Stimulated activated naive CD4-positive, alpha-beta T cell (primary cell): ENCODE results near the gene NIPSNAP2.
"Not testable (repeated sequence)": the region's sequence is repeated elsewhere in the genome, so short reads cannot be mapped to it uniquely, and the experiment has no call there.

Experiments
- DNase-seq, 6 experiments: peaks; one replicate each; lab custom pipeline; 2025; lab: John Stamatoyannopoulos, UW

NIPSNAP2 gene

GRCh38 chr7:55975988-55976633 is 11.7 kb downstream of the NIPSNAP2 start:
- no peak for DNase-seq

GRCh38 chr7:55977831-55978230 is 13.4 kb downstream of the NIPSNAP2 start:
- no peak for DNase-seq

DNA sequence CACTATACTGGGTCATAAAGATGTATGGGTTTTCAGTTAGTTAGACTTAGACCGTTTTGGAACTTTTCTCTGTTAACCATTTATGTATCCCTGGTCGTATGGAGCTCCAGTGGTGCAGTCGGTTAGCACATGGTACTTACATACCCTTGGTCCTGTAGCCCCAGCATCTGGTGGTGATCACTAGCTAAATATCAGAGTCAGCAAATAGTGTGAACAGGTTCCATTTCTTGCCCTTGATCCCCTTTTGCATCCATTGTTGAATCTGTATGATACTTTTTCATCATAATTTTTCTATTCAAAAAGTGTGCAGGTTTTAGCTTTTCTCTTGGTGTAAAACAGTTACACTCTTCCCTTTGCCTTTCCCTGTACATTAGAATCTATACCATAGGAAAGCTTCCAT is 15.9 kb downstream of the NIPSNAP2 start:
- DNase-seq, result no peak

DNA sequence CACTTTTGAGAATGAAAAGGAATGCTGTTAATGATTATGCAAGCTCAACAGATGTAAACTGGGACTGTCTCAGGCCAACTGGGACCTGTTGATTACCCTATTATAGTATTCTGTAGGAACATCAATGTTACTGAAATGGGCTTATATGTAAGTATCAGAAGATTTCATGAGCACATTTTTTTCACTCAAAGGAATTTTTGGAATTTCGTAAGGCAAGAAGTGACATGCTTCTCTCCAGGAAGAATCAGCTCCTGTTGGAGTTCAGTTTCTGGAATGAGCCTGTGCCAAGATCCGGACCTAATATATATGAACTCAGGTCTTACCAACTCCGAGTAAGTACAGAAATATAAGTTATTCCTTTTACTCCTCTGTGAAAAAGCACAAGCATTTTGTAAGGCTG is 19.2 kb downstream of the NIPSNAP2 start:
- DNase-seq, result no peak

DNA sequence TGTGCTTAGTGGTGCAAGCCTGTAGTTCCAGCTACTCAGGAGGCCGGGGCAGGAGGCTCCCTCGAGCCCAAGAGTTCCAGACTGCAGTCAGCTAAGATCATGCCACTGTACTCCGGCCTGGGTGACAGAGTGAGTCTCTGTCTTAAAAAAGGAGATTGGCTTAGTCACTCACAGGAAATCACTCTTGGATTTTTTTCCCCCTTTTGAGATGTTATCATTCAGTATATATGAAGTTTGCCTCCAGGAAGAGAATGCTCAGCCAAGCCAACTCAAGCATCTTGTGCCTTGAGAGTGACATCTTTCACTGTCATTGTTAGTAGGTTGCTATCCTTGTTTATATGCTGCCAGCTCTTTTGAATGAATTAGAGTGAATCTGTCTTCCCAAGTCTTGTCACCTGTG is 28.0 kb downstream of the NIPSNAP2 start:
- DNase-seq, result no peak

GRCh38 chr7:55996856-55997500 is 32.6 kb downstream of the NIPSNAP2 start:
- no peak for DNase-seq

DNA sequence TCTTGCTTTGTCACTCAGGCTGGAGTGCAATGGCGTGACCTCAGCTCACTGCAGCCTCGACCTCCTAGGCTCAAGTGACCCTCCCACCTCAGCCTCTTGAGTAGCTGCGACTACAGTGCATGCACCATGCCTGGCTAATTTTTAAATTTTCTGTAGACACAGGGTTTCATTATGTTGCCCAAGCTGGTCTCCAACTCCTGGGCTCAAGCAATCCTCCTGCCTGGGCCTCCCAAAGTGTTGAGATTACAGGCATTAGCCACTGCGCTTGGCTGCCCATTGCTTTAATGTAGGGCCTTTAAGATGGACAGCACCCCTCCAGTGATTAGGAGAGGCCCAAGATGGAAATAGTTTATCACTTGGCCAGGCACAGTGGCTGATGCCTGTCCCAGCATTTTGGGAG is 39.4 kb downstream of the NIPSNAP2 start:
- DNase-seq, result no peak

- no peak for DNase-seq
These were observed 42.8 kb downstream of the NIPSNAP2 start for GRCh38 chr7:56007167-56007652.

- DNase-seq, result no peak
These were observed 43.5 kb downstream of the NIPSNAP2 start for GRCh38 chr7:56007891-56008290.

DNA sequence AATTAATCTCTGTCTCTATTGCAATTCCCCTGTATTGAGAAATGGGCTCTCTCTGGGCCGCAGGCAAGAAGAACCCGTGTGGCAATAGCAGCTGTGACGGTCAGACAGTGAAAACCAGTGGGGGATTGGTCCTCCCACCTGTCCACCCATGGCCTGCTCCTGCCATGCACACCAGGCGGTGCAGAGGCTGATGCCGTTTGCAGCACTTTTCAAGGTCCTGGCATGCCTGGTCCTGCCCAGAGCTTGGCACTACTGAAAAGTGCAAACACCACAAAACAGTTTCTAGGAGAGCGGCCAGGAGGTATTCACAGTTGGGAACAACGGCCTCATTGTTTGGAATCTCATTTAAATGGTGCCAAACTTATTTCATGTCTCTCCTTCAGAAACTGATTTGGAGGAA is 45.3 kb downstream of the NIPSNAP2 start:
- DNase-seq, result no peak

DNA sequence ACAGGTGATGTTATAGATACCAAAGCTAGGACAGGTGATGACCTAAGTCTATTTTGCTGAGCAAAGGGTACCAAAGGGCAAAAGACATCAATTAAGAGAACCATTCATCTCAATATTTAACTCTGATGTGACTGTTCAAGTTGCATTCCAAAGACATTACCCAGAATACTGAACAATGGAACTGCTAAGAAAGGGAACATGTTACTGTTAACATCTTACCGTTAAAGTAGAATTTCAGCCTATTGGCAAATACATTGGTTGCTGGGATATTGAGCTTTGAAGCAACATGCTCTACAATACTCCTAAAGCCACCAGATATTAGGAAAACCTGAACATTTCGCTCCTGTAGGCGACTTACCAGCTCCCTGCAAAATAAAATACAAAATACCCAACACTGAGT is 52.6 kb downstream of the NIPSNAP2 start:
- not testable (repeated sequence) for DNase-seq

GRCh38 chr7:56019501-56019900 is 55.1 kb downstream of the NIPSNAP2 start:
- no peak for DNase-seq

- no peak for DNase-seq
These were observed 59.1 kb downstream of the NIPSNAP2 start for GRCh38 chr7:56023500-56023899.

DNA sequence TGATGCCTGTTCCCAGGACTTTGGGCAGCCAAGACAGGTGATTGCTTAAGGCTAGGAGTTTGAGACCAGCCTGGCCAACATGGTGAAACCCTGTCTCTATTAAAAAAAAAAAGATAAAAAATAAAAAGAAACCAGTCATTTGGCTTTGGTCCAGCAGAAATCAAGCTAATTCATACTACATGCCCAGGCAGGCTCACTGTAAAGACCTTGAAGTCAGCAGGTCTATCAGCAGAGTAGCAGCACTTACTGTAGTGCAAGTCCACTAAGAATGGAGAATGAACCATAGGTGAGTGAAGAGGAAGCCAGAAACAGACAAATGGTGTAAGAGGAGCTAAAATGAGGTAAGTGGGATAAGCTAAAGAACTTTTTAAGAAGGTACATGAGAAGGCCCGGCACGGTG is 62.2 kb downstream of the NIPSNAP2 start:
- no peak for DNase-seq

DNA sequence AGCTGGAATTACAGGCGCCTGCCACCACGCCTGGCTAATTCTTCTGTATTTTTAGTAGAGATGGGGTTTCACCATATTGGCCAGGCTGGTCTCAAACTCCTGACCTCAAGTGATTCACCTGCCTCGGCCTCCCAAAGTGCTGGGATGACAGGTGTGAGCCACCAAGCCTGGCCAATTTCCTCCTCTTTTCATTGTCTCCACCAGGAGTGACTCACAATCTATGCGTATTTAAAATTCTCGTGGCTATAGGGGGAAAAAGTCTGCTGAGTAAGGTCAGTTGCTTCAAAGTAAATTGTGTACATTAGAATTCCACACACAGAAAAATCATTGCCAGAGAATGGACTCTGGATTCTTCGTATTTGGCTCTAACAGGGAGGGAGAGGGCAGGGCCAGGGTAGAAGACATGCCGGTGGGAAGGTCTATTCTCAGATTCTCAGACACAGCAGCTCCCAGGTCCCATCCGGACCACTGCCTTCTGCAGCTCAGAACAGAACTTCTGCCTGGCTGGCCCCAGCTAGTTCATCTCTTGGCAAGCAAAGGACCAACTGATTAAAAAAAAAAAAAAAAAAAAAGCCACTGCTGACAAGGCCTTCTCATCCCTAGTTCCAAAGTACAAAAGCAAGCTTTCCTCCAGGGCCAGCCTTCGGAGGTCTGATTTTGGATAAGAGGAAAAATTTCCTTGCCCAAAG is 64.7 kb downstream of the NIPSNAP2 start:
- no peak for DNase-seq

- no peak for DNase-seq
These were observed 66.0 kb downstream of the NIPSNAP2 start for GRCh38 chr7:56030340-56030739.

- DNase-seq, result not testable (repeated sequence)
These were observed 67.2 kb downstream of the NIPSNAP2 start for GRCh38 chr7:56031556-56031955.

- DNase-seq, result not testable (repeated sequence)
These were observed 68.2 kb downstream of the NIPSNAP2 start for GRCh38 chr7:56032578-56032977.

DNA sequence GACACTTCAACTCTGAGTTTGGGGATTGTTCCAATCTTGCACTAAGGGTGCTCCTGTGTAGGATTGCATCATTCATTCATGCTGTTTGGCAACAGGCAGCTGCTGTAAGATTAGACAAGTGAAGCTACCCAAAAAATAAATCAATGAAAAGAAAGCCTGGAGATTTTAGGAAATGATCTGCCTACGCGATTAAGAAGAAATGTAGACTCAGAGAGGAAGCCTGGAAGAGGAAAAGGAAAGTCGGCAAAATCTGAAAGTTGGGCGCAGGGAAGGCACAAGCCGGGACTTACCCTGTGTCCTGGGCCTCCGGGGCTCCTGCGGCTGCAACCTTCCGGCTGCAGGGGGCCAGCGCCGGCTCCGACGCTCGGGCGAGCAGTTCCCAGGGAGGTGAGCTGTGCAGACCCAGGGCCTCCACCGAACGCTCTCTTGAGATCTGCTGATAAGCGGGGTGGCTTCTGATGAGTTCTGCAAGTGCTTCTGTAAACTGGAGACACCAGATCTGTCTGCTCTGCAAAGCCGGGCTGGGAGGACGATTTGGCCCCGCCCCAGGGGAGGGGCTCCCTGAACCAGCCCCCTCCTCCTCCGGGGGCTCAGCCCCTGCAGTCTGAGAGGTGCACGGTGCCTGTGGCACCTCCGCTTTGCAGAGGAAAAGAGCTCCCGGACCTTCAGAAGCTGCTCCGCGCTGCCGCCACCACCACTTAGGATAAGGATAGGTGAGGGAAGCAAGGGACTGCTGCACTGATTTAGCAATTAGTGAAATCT is 69.5 kb downstream of the NIPSNAP2 start:
- DNase-seq, result peak; percentile 62 to 78 (median 72)

DNA sequence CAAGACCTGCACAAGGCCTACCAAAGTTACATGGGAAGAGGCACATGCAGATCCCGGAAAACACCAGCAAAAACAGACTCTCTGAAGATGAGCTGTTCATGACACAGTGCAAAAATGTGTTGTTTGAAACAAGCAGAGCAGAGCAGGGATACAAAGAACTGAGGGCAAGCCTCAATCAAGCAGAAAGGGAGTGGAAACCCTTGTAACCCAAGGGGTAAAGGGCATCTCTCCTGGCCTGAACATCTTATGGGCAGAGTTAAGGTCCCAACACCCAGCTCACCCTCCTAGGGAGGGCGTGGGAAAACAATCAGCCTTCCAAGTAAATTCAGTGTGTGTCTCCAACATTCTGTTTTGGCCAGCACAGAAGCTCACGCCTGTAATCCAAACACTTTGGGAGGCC is 76.3 kb downstream of the NIPSNAP2 start:
- DNase-seq, result no peak

DNA sequence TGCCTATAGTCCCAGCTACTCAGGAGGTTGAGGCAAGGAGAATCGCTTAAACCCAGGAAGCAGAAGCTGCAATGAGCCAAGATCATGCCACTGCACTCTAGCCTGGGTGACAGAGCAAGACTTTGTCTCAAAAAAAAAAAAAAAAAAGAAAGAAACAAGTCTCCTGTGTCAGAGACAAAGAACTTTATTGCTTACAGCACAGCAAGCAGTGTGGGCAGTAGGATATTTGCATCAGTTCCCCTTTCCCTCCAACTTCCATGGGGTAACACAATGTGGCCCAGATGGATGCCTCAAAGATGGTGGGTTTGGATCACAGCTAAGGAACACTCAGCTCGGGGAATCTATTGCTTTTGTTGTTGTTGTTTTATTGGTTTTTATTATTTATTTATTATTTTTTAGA is 81.4 kb downstream of the NIPSNAP2 start:
- DNase-seq, result not testable (repeated sequence)

DNA sequence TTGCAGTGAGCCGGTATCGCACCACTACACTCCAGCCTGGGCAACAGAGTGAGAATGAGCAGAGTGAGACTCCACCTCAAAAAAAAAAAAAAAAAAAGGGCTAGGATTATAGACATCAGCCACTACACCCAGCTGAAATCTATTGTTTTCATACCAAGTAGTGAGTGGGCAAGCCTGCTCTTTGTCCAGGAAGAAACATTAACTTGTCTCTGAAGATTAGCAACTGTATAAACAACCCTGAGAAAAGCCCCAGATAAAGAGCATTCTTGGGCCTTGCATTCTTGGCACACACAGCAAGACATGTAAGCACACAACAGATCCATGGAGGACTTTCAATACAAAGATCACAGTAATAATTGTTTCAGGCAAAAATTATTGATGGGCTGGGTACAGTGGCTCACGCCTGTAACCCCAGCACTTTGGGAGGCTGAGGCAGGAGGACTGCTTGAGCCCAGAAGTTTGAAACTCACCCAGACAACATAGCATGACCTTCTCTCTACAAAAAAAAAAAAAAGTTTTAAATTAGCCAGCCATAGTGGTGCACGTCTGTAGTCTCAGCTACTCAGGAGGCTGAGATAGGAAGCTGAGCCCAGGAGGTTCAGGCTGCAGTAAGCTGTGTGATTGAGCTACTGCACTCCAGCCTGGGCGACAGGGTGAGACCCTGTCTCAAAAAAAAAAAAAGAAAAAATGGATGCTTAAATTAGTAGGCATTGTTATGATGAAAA is 82.5 kb downstream of the NIPSNAP2 start:
- no peak for DNase-seq
